Endothelial cell of umbilical vein (primary cell): ENCODE results near the gene KIAA0930.

Experiments
- EZH2 ChIP-seq: IDR thresholded peaks from 2 replicates; pipeline ENCODE4 v1.6.1; 2012; ENCODE audit warnings: borderline replicate concordance, low read depth, mild to moderate bottlenecking, moderate library complexity, low read length, inconsistent platforms; ENCODE audit not compliant: severe bottlenecking
- FOS ChIP-seq: IDR thresholded peaks from 2 replicates; pipeline ENCODE4 v1.6.1; 2011; ENCODE audit warnings: mild to moderate bottlenecking, low read length, moderate library complexity, borderline replicate concordance; ENCODE audit not compliant: insufficient read depth
- MYC ChIP-seq: IDR thresholded peaks from one replicate; pipeline ENCODE4 v1.6.1; 2011; ENCODE audit warnings: mild to moderate bottlenecking, low read depth, low read length
- POLR2A ChIP-seq: IDR thresholded peaks from 2 replicates; pipeline ENCODE4 v1.6.1; 2012; ENCODE audit warnings: low read depth, mild to moderate bottlenecking, control low read depth, low read length
- POLR2AphosphoS5 ChIP-seq: IDR thresholded peaks from 2 replicates; pipeline ENCODE4 v1.6.1; 2012; ENCODE audit warnings: low read depth, mild to moderate bottlenecking, control low read depth, low read length, moderate library complexity; ENCODE audit not compliant: insufficient read depth
- TF ChIP-seq, protein P1 (sequence below), 2 donors: IDR thresholded peaks; 1 replicate in 1 of 2; 2 replicates in 1 of 2; pipeline ENCODE4 v1.5.1; 2011; ENCODE audit warnings: low read length in 2 of 2, mild to moderate bottlenecking in 2 of 2, moderate library complexity in 2 of 2, control low read depth in 1 of 2, inconsistent platforms in 1 of 2, low read depth in 1 of 2; ENCODE audit not compliant: insufficient read depth in 1 of 2; ENCODE audit errors: extremely low read depth in 1 of 2
- TF ChIP-seq, protein P2 (sequence below): IDR thresholded peaks from 2 replicates; pipeline ENCODE4 v1.6.1; 2011; ENCODE audit not compliant: insufficient read depth, insufficient read length

DNA sequence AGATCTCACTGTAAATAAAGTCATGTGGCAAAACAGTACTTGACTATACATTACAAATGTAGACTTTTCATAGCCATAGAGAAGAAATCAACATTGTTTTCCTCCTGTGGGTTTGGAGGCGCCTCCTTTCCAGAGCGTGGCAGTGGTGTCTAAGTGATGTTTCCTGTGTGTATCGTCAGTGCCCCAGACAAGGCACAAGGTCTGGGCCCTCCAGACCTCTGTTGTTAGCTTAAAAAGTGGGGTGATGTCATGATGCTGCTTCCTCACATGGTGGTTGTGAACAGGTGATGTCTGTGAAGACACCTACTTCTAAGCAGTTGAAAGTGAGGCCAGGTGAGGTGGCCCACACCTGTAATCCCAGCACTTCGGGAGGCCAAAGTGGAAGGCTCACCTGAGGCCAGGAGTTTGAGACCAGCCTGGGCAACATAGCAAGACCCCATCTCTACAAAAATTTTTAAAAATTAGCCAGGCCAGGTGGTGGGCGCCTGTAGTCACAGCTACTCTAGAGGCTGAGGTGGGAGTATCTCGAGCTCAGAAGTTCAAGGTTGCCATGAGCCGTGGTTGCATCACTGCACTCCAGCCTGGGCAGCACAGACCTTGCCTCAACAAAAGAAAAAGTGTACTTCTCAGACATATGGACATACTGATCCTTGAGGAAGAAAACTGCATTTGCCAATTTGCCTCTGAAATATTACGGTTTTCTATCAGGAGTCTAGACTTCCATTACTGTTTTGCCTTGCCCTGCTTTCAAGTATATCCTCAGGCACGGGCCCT is 61.2 kb downstream of the KIAA0930 start:
- TF ChIP-seq EZH2 (no peak), POLR2AphosphoS5 (no peak), POLR2A (no peak), FOS (no peak), MYC (no peak)
- TF ChIP-seq, protein P1, sequence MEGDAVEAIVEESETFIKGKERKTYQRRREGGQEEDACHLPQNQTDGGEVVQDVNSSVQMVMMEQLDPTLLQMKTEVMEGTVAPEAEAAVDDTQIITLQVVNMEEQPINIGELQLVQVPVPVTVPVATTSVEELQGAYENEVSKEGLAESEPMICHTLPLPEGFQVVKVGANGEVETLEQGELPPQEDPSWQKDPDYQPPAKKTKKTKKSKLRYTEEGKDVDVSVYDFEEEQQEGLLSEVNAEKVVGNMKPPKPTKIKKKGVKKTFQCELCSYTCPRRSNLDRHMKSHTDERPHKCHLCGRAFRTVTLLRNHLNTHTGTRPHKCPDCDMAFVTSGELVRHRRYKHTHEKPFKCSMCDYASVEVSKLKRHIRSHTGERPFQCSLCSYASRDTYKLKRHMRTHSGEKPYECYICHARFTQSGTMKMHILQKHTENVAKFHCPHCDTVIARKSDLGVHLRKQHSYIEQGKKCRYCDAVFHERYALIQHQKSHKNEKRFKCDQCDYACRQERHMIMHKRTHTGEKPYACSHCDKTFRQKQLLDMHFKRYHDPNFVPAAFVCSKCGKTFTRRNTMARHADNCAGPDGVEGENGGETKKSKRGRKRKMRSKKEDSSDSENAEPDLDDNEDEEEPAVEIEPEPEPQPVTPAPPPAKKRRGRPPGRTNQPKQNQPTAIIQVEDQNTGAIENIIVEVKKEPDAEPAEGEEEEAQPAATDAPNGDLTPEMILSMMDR (IDR thresholded peaks at IDR 0.05; ENCODE audit: extremely low read depth in 1 of 2, insufficient read depth in 1 of 2, low read depth in 1 of 2, low read length in 2 of 2) = no peak
- TF ChIP-seq, protein P2, sequence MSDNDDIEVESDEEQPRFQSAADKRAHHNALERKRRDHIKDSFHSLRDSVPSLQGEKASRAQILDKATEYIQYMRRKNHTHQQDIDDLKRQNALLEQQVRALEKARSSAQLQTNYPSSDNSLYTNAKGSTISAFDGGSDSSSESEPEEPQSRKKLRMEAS = no peak
